ENCODE measurements around the gene NPIPA8.
"Not testable (repeated sequence)": the region's sequence is repeated elsewhere in the genome, so short reads cannot be mapped to it uniquely, and the experiment has no call there.

Gene NPIPA8

DNA sequence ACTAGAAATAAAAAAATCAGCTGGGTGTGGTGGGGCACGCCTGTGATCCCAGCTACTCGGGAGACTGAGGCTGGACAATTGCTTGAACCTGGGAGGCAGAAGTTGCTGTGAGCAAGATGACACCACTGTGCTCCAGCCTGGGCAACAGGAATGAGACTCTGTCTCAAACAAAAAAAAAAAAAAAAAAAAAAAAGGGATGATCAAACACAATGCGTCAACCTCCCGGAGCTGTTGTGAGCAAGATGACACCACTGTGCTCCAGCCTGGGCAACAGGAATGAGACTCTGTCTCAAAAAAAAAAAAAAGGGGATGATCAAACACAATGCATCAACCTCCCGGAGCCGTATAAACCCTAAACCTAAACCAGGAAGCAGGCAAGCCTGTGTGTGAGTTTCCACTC is 24.7 kb downstream of the NPIPA8 start:
- not testable (repeated sequence) for H3K4me3 ChIP-seq (ENCODE audit: low read length in 2 of 2); H3K9ac ChIP-seq (ENCODE audit: low read depth in 1 of 2, low read length in 2 of 2); H3K4me1 ChIP-seq (ENCODE audit: control insufficient read depth in 2 of 2, insufficient read depth in 2 of 2, low read length in 2 of 2); H3K27ac ChIP-seq (ENCODE audit: low read depth in 2 of 2, low read length in 2 of 2); H3K9me3 ChIP-seq (ENCODE audit: control insufficient read depth in 2 of 2, low read length in 2 of 2); H3K36me3 ChIP-seq (ENCODE audit: control insufficient read depth in 2 of 2, insufficient read depth in 2 of 2, low read length in 2 of 2); H3K27me3 ChIP-seq (ENCODE audit: control insufficient read depth in 2 of 2, insufficient read depth in 2 of 2, low read length in 2 of 2)

DNA sequence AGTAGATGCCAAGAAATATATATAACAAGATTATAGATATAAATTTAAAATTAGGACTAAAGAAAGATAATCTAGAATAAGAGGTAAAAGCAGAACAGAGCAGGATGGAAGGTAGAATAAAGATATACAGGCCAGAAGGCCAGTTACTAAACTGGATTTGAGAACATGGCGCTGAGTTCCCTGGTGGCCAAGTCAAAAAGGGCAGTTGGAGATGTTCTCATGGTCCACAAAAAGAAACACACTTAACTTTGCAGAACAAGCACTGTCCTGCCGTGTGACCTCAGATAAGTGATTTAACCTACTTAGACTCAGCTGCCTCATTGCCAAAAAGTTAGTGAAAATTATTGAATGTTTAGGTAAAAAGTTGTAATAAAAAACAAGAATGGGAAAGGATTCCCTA is 27.4 kb downstream of the NPIPA8 start:
- H3K4me3 ChIP-seq (ENCODE audit: low read length in 2 of 2); H3K4me1 ChIP-seq (ENCODE audit: control insufficient read depth in 2 of 2, insufficient read depth in 2 of 2, low read length in 2 of 2); H3K36me3 ChIP-seq (ENCODE audit: control insufficient read depth in 2 of 2, insufficient read depth in 2 of 2, low read length in 2 of 2); H3K27ac ChIP-seq (ENCODE audit: low read depth in 2 of 2, low read length in 2 of 2); H3K27me3 ChIP-seq (ENCODE audit: control insufficient read depth in 2 of 2, insufficient read depth in 2 of 2, low read length in 2 of 2); H3K9me3 ChIP-seq (ENCODE audit: control insufficient read depth in 2 of 2, low read length in 2 of 2); H3K9ac ChIP-seq (ENCODE audit: low read depth in 1 of 2, low read length in 2 of 2): not testable (repeated sequence)

DNA sequence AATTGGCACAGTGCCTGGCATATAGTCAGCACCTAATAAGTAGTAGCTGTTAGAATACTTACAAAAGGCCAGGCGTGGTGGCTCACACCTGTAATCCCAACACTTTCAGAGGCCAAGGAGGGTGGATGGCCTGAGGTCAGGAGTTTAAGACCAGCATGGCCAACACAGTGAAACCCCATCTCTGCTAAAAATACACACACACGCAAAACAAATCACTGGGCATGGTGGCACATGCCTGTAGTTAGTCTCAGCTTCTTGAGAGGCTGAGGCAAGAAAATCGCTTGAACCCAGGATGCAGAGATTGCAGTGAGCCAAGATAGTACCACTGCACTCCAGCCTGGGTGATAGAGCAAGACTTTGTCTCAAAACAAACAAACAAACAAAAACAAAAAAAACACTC is 29.3 kb downstream of the NPIPA8 start:
- H3K36me3 ChIP-seq (ENCODE audit: control insufficient read depth in 2 of 2, insufficient read depth in 2 of 2, low read length in 2 of 2); H3K4me1 ChIP-seq (ENCODE audit: control insufficient read depth in 2 of 2, insufficient read depth in 2 of 2, low read length in 2 of 2); H3K9ac ChIP-seq (ENCODE audit: low read depth in 1 of 2, low read length in 2 of 2); H3K27me3 ChIP-seq (ENCODE audit: control insufficient read depth in 2 of 2, insufficient read depth in 2 of 2, low read length in 2 of 2); H3K9me3 ChIP-seq (ENCODE audit: control insufficient read depth in 2 of 2, low read length in 2 of 2); H3K4me3 ChIP-seq (ENCODE audit: low read length in 2 of 2); H3K27ac ChIP-seq (ENCODE audit: low read depth in 2 of 2, low read length in 2 of 2): not testable (repeated sequence)

DNA sequence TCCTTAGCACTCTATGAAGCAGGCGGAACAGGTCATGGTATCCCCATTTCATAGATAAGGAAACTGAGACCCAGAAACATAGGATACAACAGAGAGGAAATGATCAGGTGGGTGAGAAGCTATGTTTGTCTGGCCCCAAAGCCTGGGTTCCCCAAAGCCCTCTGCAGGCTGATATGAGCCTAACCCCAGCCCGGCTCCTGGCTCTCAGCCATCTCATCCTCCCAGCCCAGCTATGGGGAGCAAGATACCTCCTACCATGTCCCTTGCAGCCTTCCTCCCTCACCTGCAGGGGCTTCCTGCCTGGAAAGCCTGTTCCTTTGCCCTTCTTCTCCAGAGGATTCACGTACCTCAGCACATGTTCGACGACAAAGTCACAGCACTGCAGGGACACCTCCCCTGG is 30.5 kb downstream of the NPIPA8 start:
- not testable (repeated sequence) for H3K27me3 ChIP-seq (ENCODE audit: control insufficient read depth in 2 of 2, insufficient read depth in 2 of 2, low read length in 2 of 2); H3K4me1 ChIP-seq (ENCODE audit: control insufficient read depth in 2 of 2, insufficient read depth in 2 of 2, low read length in 2 of 2); H3K9me3 ChIP-seq (ENCODE audit: control insufficient read depth in 2 of 2, low read length in 2 of 2); H3K36me3 ChIP-seq (ENCODE audit: control insufficient read depth in 2 of 2, insufficient read depth in 2 of 2, low read length in 2 of 2); H3K4me3 ChIP-seq (ENCODE audit: low read length in 2 of 2); H3K27ac ChIP-seq (ENCODE audit: low read depth in 2 of 2, low read length in 2 of 2); H3K9ac ChIP-seq (ENCODE audit: low read depth in 1 of 2, low read length in 2 of 2)

DNA sequence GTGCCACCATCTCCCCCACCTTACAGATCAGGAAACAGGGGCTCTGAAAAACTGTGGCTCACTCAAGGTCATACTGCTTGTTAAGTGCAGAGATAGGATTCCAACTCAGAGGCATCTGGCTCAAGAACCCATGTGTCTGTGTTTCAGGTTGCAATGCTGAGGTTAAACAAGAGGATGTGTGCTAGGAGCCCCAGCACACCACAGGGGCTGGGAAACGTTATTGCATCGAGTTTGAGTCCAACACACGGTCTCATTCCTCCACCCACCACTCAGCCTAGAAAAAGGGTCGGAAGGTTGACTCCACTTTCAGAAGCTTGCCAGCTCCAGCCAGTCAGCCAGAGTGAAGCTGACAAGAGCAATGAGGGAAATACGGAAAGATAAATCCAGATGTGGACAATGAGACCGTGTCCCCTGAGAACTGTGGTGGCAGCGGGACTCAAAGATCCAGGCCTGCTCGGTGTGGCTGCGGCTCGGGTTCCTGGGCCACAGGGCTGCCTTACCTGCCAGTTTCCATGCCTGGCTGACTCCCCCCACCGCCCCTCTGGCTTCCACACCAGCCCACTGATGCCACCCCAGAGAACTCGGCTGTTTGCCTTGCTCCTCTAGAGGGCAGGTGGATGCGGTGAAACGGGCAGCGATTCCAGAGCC is 33.4 kb downstream of the NPIPA8 start:
- H3K27me3 ChIP-seq (ENCODE audit: control insufficient read depth in 2 of 2, insufficient read depth in 2 of 2, low read length in 2 of 2); H3K36me3 ChIP-seq (ENCODE audit: control insufficient read depth in 2 of 2, insufficient read depth in 2 of 2, low read length in 2 of 2); H3K4me1 ChIP-seq (ENCODE audit: control insufficient read depth in 2 of 2, insufficient read depth in 2 of 2, low read length in 2 of 2); H3K27ac ChIP-seq (ENCODE audit: low read depth in 2 of 2, low read length in 2 of 2); H3K9ac ChIP-seq (ENCODE audit: low read depth in 1 of 2, low read length in 2 of 2); H3K9me3 ChIP-seq (ENCODE audit: control insufficient read depth in 2 of 2, low read length in 2 of 2); H3K4me3 ChIP-seq (ENCODE audit: low read length in 2 of 2): not testable (repeated sequence)

DNA sequence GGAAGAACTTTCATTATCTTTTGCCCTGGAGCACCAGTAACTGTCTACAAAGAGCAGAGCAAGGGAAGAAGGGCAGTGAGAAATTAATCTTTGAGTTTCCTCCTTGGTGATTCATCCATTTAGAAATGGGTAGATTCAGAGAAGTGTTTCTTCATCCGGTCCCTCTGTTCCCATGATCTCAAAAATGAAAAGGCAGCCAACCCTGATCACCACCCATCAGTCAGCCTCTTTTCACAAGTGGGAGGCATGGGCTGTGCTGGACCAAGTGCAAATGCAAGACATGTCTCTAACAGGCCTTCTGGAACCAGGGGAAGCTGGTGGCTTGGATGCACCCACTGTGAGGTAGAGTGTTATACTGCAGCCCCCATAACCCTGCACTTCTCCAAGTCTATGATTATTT is 38.8 kb downstream of the NPIPA8 start:
- not testable (repeated sequence) for H3K4me3 ChIP-seq (ENCODE audit: low read length in 2 of 2); H3K9me3 ChIP-seq (ENCODE audit: control insufficient read depth in 2 of 2, low read length in 2 of 2); H3K4me1 ChIP-seq (ENCODE audit: control insufficient read depth in 2 of 2, insufficient read depth in 2 of 2, low read length in 2 of 2); H3K27me3 ChIP-seq (ENCODE audit: control insufficient read depth in 2 of 2, insufficient read depth in 2 of 2, low read length in 2 of 2); H3K9ac ChIP-seq (ENCODE audit: low read depth in 1 of 2, low read length in 2 of 2); H3K27ac ChIP-seq (ENCODE audit: low read depth in 2 of 2, low read length in 2 of 2); H3K36me3 ChIP-seq (ENCODE audit: control insufficient read depth in 2 of 2, insufficient read depth in 2 of 2, low read length in 2 of 2)

DNA sequence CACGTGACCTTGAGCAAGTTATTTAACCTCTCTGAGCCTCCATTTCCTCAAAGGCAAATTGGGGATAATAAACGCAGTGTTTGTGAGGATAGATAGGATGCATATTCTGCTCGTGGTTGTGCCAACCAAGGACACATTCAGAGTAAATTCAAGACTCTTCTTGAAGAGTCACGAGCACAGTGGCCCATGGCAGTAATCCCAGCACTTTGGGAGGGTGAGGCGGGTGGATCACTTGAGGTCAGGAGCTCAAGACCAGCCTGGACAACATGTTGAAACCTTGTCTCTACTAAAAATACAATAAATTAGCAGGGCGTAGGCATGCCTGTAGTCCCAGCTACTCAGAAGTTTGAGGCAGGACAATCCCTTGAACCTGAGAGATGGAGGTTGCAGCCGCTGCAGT is 39.6 kb downstream of the NPIPA8 start:
- not testable (repeated sequence) for H3K27me3 ChIP-seq (ENCODE audit: control insufficient read depth in 2 of 2, insufficient read depth in 2 of 2, low read length in 2 of 2); H3K4me1 ChIP-seq (ENCODE audit: control insufficient read depth in 2 of 2, insufficient read depth in 2 of 2, low read length in 2 of 2); H3K4me3 ChIP-seq (ENCODE audit: low read length in 2 of 2); H3K9me3 ChIP-seq (ENCODE audit: control insufficient read depth in 2 of 2, low read length in 2 of 2); H3K36me3 ChIP-seq (ENCODE audit: control insufficient read depth in 2 of 2, insufficient read depth in 2 of 2, low read length in 2 of 2); H3K9ac ChIP-seq (ENCODE audit: low read depth in 1 of 2, low read length in 2 of 2); H3K27ac ChIP-seq (ENCODE audit: low read depth in 2 of 2, low read length in 2 of 2)

DNA sequence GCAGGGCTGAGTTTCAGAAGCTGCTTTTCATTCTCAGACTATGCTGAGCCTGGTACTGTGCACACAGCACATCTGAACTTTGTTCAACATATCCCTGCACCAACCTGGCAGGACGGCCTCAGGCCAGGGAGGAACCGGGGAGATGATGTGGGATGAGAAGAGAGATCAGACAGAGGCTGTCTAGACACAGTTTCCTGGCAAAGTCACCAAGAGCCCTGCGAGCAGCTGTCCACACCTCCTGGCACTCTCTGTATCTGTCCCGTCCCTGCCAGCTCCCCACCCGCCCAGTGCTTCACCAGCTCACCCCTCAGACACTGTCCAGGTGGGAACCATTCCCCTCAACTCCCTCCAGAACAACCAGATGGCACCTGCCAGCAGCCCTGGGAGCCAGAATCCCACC is 42.2 kb downstream of the NPIPA8 start:
- not testable (repeated sequence) for H3K4me1 ChIP-seq (ENCODE audit: control insufficient read depth in 2 of 2, insufficient read depth in 2 of 2, low read length in 2 of 2); H3K36me3 ChIP-seq (ENCODE audit: control insufficient read depth in 2 of 2, insufficient read depth in 2 of 2, low read length in 2 of 2); H3K27ac ChIP-seq (ENCODE audit: low read depth in 2 of 2, low read length in 2 of 2); H3K27me3 ChIP-seq (ENCODE audit: control insufficient read depth in 2 of 2, insufficient read depth in 2 of 2, low read length in 2 of 2); H3K9me3 ChIP-seq (ENCODE audit: control insufficient read depth in 2 of 2, low read length in 2 of 2); H3K4me3 ChIP-seq (ENCODE audit: low read length in 2 of 2); H3K9ac ChIP-seq (ENCODE audit: low read depth in 1 of 2, low read length in 2 of 2)

DNA sequence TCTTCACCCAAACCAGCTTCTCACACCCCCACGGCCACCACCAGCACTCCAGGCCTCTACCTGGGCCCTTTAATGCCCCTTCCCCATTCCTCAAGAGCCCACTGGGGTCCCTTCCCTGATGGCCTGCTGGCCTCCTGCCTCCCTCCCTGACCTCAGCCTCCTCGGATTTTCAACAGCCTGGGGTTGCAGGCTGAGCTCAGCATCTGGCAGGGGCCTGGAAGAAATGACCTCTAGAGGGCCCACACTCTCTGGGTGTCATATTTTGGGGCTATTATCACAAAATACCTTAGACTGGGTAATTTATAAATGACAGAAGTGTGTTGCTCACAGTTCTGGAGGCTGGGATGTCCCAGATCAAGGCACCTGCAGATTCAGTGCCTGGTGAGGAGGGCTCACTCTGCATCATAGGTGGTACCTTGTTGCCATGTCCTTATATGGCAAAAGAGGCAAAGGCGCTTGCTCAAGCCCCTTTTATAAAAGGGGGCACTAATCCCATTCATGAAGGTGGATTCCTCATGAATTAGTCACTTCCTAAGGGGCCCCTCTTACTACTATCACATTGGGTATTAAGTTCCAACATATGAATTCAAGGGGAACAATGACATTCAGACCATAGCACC is 43.1 kb downstream of the NPIPA8 start:
- H3K4me3 ChIP-seq (ENCODE audit: low read length in 2 of 2); H3K9me3 ChIP-seq (ENCODE audit: control insufficient read depth in 2 of 2, low read length in 2 of 2); H3K9ac ChIP-seq (ENCODE audit: low read depth in 1 of 2, low read length in 2 of 2); H3K27ac ChIP-seq (ENCODE audit: low read depth in 2 of 2, low read length in 2 of 2); H3K27me3 ChIP-seq (ENCODE audit: control insufficient read depth in 2 of 2, insufficient read depth in 2 of 2, low read length in 2 of 2); H3K36me3 ChIP-seq (ENCODE audit: control insufficient read depth in 2 of 2, insufficient read depth in 2 of 2, low read length in 2 of 2); H3K4me1 ChIP-seq (ENCODE audit: control insufficient read depth in 2 of 2, insufficient read depth in 2 of 2, low read length in 2 of 2): not testable (repeated sequence)

DNA sequence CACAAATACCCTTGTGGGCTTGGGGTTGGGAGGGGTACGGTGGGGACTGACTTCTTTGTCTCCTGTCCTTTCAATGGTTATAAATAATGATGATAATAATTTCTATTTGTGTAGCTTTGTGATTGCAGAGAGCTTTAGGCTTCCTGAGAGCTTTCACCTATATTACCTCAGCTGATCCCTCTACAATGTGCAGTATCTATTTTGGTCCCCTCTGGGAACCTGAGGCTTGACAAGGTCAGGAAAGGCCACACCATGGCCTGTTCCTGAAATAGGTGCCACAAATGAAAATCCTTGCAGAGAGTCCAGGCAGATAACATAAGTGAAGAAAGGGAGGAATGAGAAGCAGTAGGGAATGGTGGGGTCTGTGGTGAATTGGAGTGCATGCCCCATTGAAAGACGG is 45.6 kb downstream of the NPIPA8 start:
- not testable (repeated sequence) for H3K36me3 ChIP-seq (ENCODE audit: control insufficient read depth in 2 of 2, insufficient read depth in 2 of 2, low read length in 2 of 2); H3K27me3 ChIP-seq (ENCODE audit: control insufficient read depth in 2 of 2, insufficient read depth in 2 of 2, low read length in 2 of 2); H3K9me3 ChIP-seq (ENCODE audit: control insufficient read depth in 2 of 2, low read length in 2 of 2); H3K4me1 ChIP-seq (ENCODE audit: control insufficient read depth in 2 of 2, insufficient read depth in 2 of 2, low read length in 2 of 2); H3K9ac ChIP-seq (ENCODE audit: low read depth in 1 of 2, low read length in 2 of 2); H3K27ac ChIP-seq (ENCODE audit: low read depth in 2 of 2, low read length in 2 of 2); H3K4me3 ChIP-seq (ENCODE audit: low read length in 2 of 2)

DNA sequence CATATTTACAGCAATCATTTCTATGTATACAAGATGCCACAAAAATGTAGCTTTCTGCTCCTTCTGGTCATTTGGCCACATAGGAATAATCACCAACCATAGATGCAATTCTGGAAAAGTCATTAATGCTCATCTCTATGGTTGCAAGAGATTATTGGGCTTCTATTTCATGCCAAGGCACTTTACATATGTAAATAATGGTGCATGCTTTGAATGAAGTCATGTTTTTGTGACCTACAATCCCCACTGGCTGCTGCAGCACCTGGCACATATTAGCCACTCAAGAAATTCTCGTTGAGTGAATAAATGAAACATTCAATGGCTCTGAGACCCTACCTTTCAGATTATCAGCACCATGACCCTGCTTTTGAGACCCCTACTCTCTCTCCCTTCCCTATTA is 50.2 kb downstream of the NPIPA8 start:
- H3K9ac ChIP-seq (ENCODE audit: low read depth in 1 of 2, low read length in 2 of 2); H3K4me3 ChIP-seq (ENCODE audit: low read length in 2 of 2); H3K36me3 ChIP-seq (ENCODE audit: control insufficient read depth in 2 of 2, insufficient read depth in 2 of 2, low read length in 2 of 2); H3K4me1 ChIP-seq (ENCODE audit: control insufficient read depth in 2 of 2, insufficient read depth in 2 of 2, low read length in 2 of 2); H3K27me3 ChIP-seq (ENCODE audit: control insufficient read depth in 2 of 2, insufficient read depth in 2 of 2, low read length in 2 of 2); H3K27ac ChIP-seq (ENCODE audit: low read depth in 2 of 2, low read length in 2 of 2); H3K9me3 ChIP-seq (ENCODE audit: control insufficient read depth in 2 of 2, low read length in 2 of 2): not testable (repeated sequence)

Data from mucosa of rectum (tissue), 2 donors.